HUES48 (cell line): Measurements from ENCODE around the gene FAM177B.

ENCODE experiments used
- H3K27ac ChIP-seq: one replicate; pipeline ENCODE4 v1.7.0; 2013; ENCODE audit warnings: low read depth, low read length, inconsistent platforms
- H3K27me3 ChIP-seq: 2 replicates; pipeline ENCODE4 v1.6.1; 2013; ENCODE audit warnings: mild to moderate bottlenecking, low read length; ENCODE audit not compliant: control insufficient read depth, insufficient read depth
- H3K36me3 ChIP-seq: 2 replicates; pipeline ENCODE4 v1.6.1; 2013; ENCODE audit warnings: low read length; ENCODE audit not compliant: control insufficient read depth, insufficient read depth
- H3K4me1 ChIP-seq: 2 replicates; pipeline ENCODE4 v1.6.1; 2013; ENCODE audit warnings: mild to moderate bottlenecking, low read length; ENCODE audit not compliant: control insufficient read depth, insufficient read depth
- H3K4me3 ChIP-seq: 2 replicates; pipeline ENCODE4 v1.5.1; 2013; ENCODE audit warnings: mild to moderate bottlenecking, low read depth, low read length
- H3K9ac ChIP-seq: 2 replicates; pipeline ENCODE4 v1.6.1; 2013; ENCODE audit warnings: mild to moderate bottlenecking, low read depth, low read length, moderate library complexity
- H3K9me3 ChIP-seq: 2 replicates; pipeline ENCODE4 v1.6.1; 2013; ENCODE audit warnings: low read length; ENCODE audit not compliant: control insufficient read depth, insufficient read depth

Gene FAM177B

DNA sequence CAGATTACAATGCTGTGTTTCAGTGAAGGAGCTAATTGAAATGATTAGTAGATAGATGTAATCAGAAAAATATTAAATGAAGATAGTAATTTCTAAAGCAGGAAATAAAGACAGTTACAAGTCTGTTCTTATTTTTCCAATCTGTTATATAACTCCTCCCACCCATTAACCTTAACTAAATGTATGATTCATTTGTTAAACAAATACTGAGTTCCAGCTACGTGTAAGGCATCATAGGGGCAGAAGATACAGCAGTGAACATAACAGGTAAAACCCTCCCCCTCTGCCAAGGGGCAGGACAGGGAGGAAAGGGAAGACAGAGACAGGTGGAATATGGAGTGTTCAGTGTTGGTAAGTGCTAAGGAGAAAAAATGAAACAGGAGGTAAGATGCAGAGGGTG, at the start of gene FAM177B:
TSS of gene FAM177B (plus strand) at position 231 of the 400 bp plus-strand sequence. CDS start 9,344 bp downstream, outside the sequence.
- H3K27ac ChIP-seq, result peak within 1 kb of the TSS; percentile 83
- peak within 1 kb of the TSS; percentile 35; the same call in 1 of the 2 replicates for H3K4me3 ChIP-seq
- peaks cover 29% of the 10 kb centered on the region for H3K36me3 ChIP-seq
- H3K4me1 ChIP-seq, result peaks cover 23% of the 10 kb centered on the region
- H3K9ac ChIP-seq, result no peak within 1 kb of the TSS
- H3K27me3 ChIP-seq, result no peaks in the 10 kb centered on the region
- no peaks in the 10 kb centered on the region for H3K9me3 ChIP-seq

- Histone ChIP-seq H3K9me3 (no peaks in the 10 kb centered on the region), H3K27ac (no peak overlapping the region), H3K4me3 (no peak overlapping the region), H3K36me3 (peaks cover 54% of the 10 kb centered on the region), H3K27me3 (no peaks in the 10 kb centered on the region), H3K9ac (no peak overlapping the region), H3K4me1 (no peaks in the 10 kb centered on the region)
Observed at GRCh38 chr1:222691016-222691415, 46.0 kb upstream of the FAM177B start.

DNA sequence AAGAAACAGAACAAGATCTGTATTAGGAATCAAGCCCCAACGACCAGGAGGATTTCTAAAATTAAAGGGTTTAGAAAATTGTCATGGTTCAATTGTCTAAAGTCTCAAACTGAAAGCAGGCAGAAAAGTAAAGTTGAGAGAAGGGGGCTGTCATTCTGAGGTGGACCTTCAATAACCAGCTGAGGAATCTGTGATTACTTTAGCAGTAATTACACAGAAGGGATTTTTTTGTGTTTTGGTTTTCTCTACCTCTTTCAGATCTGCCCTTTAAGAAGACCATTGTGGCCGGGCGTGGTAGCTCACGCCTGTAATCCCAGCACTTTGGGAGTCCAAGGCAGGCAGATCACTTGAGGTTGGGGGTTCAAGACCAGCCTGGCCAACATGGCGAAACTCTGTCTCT, 42.1 kb upstream of the FAM177B start:
- H3K9me3 ChIP-seq, result no peaks in the 10 kb centered on the region; the same call in 1 of the 2 replicates
- H3K27me3 ChIP-seq, result no peaks in the 10 kb centered on the region
- H3K4me3 ChIP-seq, result no peak overlapping the region
- no peak overlapping the region for H3K27ac ChIP-seq
- no peak overlapping the region for H3K9ac ChIP-seq
- H3K4me1 ChIP-seq, result no peaks in the 10 kb centered on the region
- peaks cover 39% of the 10 kb centered on the region for H3K36me3 ChIP-seq

DNA sequence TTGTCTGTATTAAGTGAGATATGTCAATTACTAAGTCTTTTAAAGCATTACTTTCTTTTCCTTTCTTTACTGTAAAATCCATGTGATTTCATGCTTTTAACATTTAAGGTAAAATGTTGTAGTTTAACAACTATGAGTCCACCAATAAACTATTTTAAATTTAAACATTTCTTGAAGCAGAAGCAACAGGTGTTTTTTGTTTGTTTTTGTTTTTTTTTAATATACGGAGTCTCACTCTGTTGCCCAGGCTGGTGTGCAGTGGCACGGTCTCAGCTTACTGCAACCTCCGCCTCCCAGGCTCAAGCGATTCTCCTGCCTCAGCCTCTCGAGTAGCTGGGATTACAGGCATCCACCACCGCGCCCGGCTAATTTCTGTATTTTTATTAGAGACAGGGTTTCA, 40.3 kb upstream of the FAM177B start:
- Histone ChIP-seq H3K4me3 (no peak overlapping the region), H3K4me1 (no peaks in the 10 kb centered on the region), H3K9me3 (no peaks in the 10 kb centered on the region; the same call in 1 of the 2 replicates), H3K36me3 (peaks cover 43% of the 10 kb centered on the region), H3K27ac (no peak overlapping the region), H3K9ac (no peak overlapping the region), H3K27me3 (no peaks in the 10 kb centered on the region)

GRCh38 chr1:222697203-222697602, 39.8 kb upstream of the FAM177B start:
- Histone ChIP-seq H3K27me3 (no peaks in the 10 kb centered on the region), H3K36me3 (peaks cover 42% of the 10 kb centered on the region), H3K4me1 (no peaks in the 10 kb centered on the region)

GRCh38 chr1:222697826-222698225, 39.2 kb upstream of the FAM177B start:
- Histone ChIP-seq H3K9me3 (no peaks in the 10 kb centered on the region; the same call in 1 of the 2 replicates), H3K27ac (no peak overlapping the region), H3K4me3 (no peak overlapping the region), H3K4me1 (no peaks in the 10 kb centered on the region), H3K9ac (no peak overlapping the region), H3K27me3 (no peaks in the 10 kb centered on the region), H3K36me3 (peaks cover 42% of the 10 kb centered on the region)

More at GRCh38 chr1:222697203-222697602, 39.8 kb upstream of the FAM177B start:
- no peaks in the 10 kb centered on the region; the same call in 1 of the 2 replicates for H3K9me3 ChIP-seq
- no peak overlapping the region for H3K27ac ChIP-seq
- no peak overlapping the region for H3K9ac ChIP-seq
- no peak overlapping the region for H3K4me3 ChIP-seq

- Histone ChIP-seq H3K36me3 (peaks cover 33% of the 10 kb centered on the region), H3K9ac (no peak overlapping the region), H3K4me3 (no peak overlapping the region), H3K27ac (no peak overlapping the region), H3K4me1 (no peaks in the 10 kb centered on the region), H3K27me3 (no peaks in the 10 kb centered on the region), H3K9me3 (peaks cover 2% of the 10 kb centered on the region; the same call in 1 of the 2 replicates)
Observed at GRCh38 chr1:222702210-222702609, 34.8 kb upstream of the FAM177B start.

- H3K4me1 ChIP-seq, result no peaks in the 10 kb centered on the region
- peaks cover 31% of the 10 kb centered on the region for H3K36me3 ChIP-seq
- H3K27me3 ChIP-seq, result no peaks in the 10 kb centered on the region
- H3K9me3 ChIP-seq, result peaks cover 2% of the 10 kb centered on the region; the same call in 1 of the 2 replicates
- H3K9ac ChIP-seq, result no peak overlapping the region
- no peak overlapping the region for H3K27ac ChIP-seq
- no peak overlapping the region for H3K4me3 ChIP-seq
Observed at GRCh38 chr1:222704260-222704659, 32.7 kb upstream of the FAM177B start.

DNA sequence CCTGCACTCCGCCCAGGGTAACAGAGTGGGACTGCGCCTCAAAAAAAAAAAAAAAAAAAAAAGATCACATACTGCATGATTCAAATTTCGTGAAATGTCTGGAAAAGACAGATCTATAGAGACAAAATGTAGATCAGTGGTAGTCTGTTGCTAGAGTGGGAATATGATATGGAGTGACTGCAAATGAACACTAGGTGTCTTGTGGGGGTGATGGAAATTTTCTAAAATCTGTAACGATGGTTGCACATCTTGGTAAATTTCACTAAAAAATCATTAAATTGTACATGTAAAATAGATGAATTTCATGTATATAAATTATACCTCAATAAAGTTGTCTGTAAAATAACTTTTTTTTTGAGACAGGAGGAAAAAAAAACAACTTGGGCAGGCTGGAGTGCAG, 30.2 kb upstream of the FAM177B start:
- H3K27ac ChIP-seq, result no peak overlapping the region
- no peak overlapping the region for H3K9ac ChIP-seq
- H3K4me3 ChIP-seq, result no peak overlapping the region
- no peaks in the 10 kb centered on the region for H3K27me3 ChIP-seq
- peaks cover 21% of the 10 kb centered on the region for H3K36me3 ChIP-seq
- peaks cover 6% of the 10 kb centered on the region; the same call in 1 of the 2 replicates for H3K4me1 ChIP-seq
- H3K9me3 ChIP-seq, result 0 out of 2 replicates have a peak, but pooled peaks cover 2% of the 10 kb centered on the region

- Histone ChIP-seq H3K4me1 (peaks cover 6% of the 10 kb centered on the region; the same call in 1 of the 2 replicates), H3K9ac (no peak overlapping the region), H3K36me3 (0 out of 2 replicates have a peak, but pooled peaks cover 4% of the 10 kb centered on the region), H3K9me3 (0 out of 2 replicates have a peak, but pooled peaks cover 2% of the 10 kb centered on the region), H3K27ac (no peak overlapping the region), H3K4me3 (no peak overlapping the region), H3K27me3 (no peaks in the 10 kb centered on the region)
Observed at GRCh38 chr1:222709700-222710153, 27.3 kb upstream of the FAM177B start.

DNA sequence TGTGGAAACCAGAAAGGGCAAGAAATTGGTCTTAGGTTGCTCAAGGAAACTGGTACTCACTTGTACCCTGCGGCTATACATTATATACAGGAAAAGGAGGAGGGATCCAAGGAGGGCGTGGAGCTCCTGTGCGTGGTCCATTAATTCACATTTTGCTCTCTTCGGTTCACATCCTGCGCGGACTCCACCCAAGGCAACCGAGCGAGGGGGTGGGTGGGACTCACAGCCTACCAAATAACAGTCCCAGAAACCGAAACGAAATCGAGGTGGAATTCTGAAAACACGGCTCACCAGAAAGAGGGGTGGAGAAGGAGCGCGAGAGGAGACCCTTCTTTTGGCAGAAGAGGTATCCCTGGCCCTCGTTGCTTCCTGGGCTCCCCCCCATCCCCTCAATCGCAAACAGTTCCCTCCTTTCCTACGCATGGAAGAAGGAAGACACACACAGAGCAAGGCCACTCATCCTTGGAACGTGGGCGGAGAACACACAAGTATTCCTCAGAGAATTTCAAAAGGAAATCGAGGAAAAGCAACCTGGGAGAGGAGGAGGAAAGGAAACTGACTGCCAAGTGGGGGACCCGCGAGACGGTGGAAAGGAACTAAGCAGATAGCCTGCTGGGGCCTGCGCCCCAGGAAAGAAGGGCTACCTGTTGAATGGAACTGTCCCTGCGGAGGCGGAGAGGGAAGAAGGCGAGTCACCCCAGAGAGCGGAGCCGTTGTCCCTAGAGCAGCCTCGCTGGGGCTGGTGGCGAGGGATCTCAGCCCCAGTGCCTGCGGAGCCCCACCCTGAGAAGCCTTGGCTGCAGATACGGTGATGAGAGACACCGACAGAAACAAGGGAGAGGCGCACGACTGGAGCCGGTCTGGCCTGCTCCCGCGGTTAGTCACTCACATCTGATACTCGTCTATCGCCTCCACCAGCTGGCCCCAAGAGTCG, 25.4 kb upstream of the FAM177B start:
- H3K27me3 ChIP-seq, result no peaks in the 10 kb centered on the region
- no peaks in the 10 kb centered on the region for H3K9me3 ChIP-seq
- peaks cover 6% of the 10 kb centered on the region; the same call in 1 of the 2 replicates for H3K4me1 ChIP-seq
- peak overlapping the region; percentile 95 for H3K4me3 ChIP-seq
- H3K36me3 ChIP-seq, result peaks cover 12% of the 10 kb centered on the region
- peak overlapping the region; percentile 78 for H3K9ac ChIP-seq
- peak overlapping the region; percentile 79 for H3K27ac ChIP-seq
